DOHH2 (cell line): ENCODE measurements around the gene SDS.

Experiments
- CTCF ChIP-seq: fragments of 200-600 bp; sonication (generic); IDR thresholded peaks from one replicate; pipeline ENCODE4 v1.5.1; 2014; ENCODE audit warnings: antibody characterized with exemption, mild to moderate bottlenecking, low read depth, low read length; ENCODE audit not compliant: poor library complexity, severe bottlenecking
- EZH2phosphoT487 ChIP-seq: fragments of 200-600 bp; sonication (generic); IDR thresholded peaks from 2 replicates; pipeline ENCODE4 v1.6.1; 2017; ENCODE audit warnings: borderline replicate concordance, mild to moderate bottlenecking, antibody characterized with exemption, low read length, moderate library complexity, mixed read lengths

- TF ChIP-seq CTCF (no peak), EZH2phosphoT487 (no peak)
Observed at GRCh38 chr12:113435367-113435766, 31.7 kb upstream of the SDS start.
